GM19455 (cell line): ENCODE data around the gene DCST2.
A peak's percentile ranks its signal among the peaks of the same experiment; 100 is the strongest.
"Not testable (repeated sequence)": the region's sequence is repeated elsewhere in the genome, so short reads cannot be mapped to it uniquely, and the experiment has no call there.

Experiments
- ATAC-seq: cut with Tn5 transposase; IDR thresholded peaks from one replicate; pipeline ENCODE4 v1.9.1; 2021; ENCODE audit not compliant: unreplicated experiment

The DCST2 gene

DNA sequence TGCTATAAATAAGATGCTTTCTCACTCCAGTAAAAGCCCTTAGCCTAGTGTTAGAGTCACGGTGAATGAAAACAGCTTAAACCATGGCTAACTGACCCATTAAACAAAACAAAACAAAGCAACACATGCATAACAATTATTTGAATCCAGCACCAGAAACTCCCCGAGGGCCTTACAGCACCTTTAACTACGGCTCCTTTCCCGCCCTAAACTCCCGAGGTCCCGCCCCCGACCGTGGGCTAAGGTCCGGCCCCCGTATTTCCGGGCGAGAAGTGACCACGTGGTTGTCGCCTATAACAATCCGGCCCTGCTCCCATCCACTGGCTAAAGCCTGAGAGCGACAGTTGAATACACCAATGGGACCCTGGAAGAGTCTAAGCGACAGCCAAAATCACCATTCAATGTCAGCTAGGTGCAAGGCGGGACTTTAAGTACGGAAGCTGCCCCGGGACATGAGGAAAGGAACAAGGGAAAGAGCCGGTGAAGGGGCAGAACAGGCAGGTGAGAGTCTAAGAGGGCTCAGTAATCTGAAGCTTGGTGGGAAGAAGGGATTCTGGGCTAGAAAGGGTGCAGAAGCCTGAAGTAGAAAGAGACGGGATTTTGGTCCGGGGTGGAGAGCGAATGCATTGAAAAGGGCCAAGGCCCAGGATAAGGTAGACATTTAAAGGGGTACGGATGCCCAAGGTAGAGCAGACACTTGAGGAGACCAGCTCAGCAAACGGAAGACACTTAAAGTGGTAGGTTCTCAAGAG lies 50.5 kb downstream of the DCST2 start, which contains the start of gene FLAD1:
FLAD1 (plus strand) TSS at position 448 of the 752 bp plus-strand sequence. CDS start 351 bp downstream, outside the sequence.
- peak; percentile 97 for ATAC-seq

DNA sequence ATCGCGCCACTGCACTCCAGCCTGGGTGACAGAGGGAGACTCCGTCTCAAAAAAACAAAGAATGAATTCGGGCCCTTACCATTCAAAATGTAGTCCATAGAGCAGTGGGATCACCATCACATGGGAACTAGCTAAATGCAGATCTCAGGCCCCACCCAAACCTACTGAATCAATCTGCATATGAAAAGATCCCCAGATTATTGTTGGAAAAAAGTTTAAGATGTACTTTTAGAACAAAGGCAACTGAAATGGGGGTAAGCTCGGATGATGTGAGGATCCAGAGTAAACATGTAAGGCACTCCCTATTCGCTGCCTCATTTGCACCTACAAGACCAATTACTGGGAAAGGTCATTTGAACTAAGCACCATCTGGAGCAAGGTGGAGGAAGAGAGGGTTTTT lies 51.2 kb downstream of the DCST2 start:
- ATAC-seq, result no peak

DNA sequence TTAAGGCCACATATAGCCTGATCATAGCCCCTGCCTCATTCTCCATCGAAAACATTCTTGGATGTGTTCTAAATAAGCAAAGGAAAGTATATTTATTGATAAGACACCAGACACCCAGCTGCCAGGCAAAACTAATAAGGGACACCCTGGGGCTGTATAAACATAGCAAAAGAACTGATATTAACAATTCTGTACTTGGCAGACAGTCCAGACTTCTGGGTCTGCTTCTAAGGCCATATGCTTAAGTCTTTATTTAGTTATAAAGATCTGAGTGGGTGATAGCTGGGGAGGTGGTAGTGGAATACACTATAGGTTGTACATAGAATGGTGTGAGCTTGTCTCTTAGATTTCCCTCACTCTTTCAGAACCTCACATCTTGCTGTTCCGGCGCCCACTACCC lies 55.2 kb downstream of the DCST2 start:
- no peak for ATAC-seq

DNA sequence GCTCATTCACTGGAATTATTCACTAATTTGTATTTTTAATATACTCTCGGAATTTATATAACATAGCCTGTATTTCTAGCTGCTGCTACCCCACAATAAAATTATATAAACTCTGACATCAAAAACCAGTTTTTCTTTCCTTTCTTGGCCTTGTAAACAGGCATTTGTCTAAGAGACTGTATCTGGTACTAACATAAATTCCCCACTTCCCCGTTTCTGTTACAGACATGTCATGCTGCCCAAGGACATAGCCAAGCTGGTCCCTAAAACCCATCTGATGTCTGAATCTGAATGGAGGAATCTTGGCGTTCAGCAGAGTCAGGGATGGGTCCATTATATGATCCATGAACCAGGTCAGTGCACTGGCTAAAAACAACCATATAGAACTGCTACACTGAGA lies 55.8 kb downstream of the DCST2 start:
- ATAC-seq, result not testable (repeated sequence)

DNA sequence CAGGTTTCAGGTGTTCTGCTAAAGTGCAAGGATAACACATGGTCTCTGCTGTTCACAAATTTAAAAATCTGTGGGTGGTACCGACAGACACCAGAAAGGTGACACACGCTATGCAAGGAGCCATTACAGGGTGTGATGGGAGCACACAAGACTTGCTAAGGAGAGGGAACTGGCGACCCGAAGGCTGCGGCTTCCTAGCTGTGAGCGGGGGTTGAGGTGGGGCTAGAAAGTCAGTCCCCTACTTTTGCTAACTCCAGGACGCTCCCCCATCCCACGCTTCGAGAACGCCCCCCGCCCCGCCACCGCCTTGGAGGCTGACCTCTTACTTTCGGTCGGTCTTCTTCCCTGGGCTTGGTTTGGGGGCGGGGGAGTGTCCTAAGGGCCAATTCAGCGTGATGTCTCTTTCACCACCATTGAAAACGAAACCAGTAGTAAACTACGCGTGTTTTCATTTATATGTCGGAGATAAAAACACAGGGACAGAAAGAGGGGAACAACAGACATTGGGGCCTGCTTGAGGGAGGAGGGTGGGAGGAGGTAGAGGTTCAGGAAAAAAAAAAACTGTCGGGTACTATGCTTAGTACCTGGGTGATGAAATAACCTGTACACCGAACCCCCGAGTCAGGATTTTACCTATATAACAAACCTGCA lies 58.0 kb downstream of the DCST2 start:
- no peak for ATAC-seq

DNA sequence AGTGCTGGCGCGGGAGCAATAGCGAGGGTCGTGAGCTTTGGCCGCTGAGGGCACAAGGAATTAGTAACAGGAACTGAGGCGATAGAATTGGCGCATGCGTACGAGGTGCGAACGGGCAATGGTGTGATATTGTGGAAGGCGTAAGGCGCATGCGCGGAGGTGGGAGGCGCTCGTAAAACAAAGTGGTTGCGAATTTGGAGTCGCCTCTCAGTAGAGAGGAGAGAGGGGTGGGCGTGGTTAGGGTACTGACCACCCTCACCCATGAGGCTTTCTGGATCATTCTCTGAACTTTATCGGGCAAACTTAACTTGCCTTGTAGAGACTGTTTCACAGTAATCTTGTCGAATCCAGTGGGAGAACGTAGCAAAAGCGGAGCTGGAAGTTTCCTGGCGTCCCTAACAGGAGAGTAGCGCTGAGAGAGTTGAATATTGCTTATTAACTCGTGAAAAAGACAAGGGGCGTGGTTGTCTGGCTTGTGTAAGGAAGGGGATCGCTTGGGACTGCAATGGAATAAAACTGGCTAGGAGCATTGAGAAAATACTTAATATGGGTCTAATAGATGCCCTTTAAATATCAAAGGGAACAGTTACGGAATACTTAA lies 58.7 kb downstream of the DCST2 start:
- peak; percentile 51 for ATAC-seq

DNA sequence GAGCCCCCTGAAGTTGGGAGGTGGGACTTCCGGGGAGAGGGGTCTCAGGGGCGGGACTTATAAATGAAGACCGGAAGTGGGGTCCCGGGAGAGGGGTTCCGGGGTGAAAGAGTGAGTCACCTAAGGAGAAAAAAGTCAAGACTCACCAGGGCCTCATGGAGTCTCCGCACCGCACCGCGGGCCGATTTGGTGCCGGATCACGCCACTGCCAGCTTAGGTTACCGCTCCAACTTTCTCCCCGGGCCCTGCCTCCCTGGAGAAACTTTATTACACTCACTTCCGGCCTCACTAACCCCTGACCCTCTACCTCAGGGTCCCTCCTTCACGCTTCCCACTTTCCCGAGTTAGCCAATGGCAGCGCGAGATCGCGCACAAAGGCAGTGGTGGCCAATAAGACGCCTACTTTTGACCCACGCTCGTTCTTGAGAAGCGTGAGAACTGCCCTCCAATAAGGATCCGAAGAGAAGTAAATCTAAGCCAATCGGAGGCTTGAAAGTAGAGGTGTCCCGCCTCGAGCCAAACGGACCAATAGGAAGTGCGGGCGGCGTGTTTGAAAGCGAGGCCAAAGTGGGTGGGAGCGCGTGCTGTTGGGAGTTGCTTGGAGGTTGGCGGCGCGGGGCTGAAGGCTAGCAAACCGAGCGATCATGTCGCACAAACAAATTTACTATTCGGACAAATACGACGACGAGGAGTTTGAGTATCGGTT lies 59.3 kb downstream of the DCST2 start, which contains the start of gene CKS1B:
CKS1B (plus strand) TSS at position 580 of the 706 bp plus-strand sequence; CDS start at position 645, 65 bp downstream.
- ATAC-seq, result peak; percentile 73

DNA sequence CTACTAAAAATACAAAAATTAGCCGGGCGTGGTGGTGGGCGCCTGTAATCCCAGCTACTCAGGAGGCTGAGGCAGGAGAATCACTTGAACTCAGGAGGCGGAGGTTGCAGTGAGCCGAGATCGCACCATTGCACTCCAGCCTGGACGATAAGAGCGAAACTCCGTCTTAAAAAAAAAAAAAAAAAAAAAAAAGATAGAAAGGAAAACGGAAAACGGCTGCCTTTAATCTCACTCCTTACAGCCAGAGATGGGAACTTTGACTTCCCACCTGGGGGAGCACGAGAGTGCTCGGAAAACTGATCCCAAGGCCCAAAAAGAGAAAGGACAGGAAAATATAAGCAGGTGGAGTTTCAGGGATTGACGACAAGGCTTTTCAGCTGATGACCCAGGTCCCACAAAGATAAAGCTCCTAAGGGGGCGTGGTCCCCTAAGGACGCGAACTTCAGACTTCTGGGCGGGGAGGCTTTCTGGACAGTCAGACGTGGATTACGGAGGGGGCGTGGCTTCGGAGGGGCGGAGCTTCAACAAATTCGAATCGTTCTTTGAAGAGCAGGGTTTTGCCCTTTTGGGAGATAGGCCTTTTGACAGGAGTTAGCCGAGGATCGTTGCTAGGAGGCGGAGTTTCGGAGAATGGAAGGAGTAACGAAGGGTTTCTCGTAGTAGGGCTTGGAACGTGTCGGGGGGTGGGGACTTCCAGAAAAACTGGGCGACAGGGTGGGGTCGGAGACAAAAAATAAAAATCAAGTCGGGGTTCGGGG lies 60.1 kb downstream of the DCST2 start:
- ATAC-seq, result no peak

DNA sequence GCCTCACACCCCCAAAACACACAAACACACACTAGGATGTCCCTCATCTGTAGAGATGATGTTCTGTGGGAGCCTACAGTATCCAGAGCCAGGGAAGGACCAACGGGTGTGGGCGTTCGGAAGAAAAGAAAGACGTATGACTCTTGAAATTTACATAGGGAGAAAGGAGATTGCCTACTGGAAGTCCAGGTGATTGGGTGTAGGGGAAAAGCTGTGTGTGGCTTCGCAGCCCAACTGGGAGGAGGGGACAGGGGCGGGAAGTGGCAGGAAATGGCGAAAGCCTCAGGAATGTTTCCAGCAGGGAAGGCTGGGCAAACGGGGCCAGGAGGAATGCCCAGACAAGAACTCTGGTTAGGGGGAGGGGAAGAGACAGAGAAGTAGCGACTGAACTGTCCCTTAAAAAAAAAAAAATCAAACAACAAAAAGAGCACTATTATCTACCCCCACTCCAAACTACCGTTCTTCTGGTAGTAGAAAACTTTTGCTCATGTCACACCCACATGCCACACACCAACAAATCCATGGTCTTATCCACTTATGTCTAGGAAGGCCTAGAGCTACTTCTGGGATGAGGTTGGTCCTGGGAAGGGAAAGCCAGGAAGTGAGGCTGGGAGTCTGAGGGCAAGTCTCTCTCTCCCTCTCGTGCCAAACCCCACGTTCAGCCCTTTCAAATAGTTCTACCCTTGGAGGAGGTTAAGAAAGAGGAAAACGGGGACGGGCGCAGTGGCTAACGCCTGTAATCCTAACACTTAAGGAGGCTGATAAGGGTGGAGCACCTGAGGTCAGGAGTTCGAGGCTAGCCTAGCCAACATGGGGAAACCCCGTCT lies 60.9 kb downstream of the DCST2 start:
- no peak for ATAC-seq

DNA sequence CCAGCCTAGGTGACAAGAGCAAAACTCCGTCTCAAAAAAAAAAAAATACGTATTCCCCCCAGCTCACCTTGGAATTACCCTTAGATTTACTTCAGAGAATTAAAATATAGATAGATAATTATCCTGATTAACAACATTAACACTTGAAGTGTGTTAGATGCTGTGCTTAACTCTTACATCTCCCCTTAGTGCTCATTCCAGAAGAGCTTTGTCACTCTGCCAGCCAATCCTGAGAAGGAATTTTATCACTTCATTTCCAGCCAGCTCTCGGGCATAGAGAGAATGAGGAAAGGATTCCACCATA lies 61.4 kb downstream of the DCST2 start:
- ATAC-seq, result no peak

DNA sequence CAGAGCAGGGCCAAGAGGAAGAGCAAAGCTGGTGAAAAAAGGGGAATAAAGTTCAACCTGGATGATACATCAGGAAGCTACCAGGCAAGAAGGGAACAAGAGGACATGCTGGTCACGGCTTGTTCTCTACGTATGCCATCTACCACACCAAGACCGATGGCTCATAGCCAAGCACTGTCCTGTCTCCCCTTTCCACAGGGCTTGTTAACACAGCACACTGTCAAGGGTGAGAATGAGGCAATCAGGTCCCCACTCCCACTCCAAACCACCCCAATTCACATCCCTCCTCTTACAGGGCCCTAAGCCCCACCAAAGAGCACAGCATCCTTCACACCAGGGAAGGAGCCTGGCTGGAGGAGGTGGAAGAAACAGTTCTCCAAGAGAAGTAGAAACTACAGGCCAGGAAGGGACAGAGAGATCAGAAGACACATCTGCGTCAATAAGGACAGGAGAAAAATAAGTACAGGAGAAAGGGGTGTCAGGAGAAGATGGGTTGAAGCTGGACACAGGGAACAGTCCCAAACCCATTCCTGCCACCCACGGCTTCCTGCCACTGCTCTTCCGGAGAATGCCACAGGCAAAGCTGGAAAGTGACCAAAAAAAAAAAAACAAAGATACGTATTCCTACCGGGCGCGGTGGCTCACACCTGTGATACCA lies 62.1 kb downstream of the DCST2 start:
- no peak for ATAC-seq

DNA sequence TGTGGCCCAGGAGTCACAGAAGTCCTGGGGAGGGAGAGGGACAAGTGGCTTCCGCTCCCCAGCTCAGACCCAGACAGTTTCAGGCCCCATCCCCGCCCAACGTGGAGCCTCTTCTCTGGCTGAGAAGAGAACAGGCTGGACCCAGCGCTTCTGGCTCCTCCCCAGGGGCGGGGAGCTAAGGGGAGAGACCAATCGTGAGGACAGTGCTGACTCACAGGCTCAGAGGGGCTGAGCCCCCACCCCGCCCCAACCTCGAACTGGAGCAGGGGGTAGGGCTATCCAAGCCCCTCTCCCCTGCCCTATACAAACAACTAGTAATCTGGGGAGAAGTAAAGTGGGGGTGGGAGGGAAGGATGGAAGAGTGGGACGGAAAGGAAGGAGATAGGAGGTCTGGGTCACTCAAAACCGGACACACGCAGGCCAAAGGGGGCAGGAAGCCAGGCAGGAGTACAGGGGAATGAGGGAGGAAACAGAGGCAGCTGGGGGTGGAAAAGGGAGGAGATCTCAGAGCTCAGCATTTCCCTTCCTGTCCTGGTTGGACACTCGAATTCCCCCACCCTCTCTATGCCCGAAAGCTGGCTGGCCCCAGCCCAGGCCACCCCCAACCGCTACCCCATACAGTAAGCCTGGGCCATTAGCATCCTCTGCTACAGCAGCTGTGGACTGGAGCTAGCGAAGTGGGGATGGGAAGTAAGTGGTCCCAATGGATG lies 62.8 kb downstream of the DCST2 start, which contains the start of gene SHC1:
SHC1 (minus strand) TSS at position 117 of the 710 bp plus-strand sequence. CDS start 221 bp downstream, outside the sequence.
- no peak for ATAC-seq

DNA sequence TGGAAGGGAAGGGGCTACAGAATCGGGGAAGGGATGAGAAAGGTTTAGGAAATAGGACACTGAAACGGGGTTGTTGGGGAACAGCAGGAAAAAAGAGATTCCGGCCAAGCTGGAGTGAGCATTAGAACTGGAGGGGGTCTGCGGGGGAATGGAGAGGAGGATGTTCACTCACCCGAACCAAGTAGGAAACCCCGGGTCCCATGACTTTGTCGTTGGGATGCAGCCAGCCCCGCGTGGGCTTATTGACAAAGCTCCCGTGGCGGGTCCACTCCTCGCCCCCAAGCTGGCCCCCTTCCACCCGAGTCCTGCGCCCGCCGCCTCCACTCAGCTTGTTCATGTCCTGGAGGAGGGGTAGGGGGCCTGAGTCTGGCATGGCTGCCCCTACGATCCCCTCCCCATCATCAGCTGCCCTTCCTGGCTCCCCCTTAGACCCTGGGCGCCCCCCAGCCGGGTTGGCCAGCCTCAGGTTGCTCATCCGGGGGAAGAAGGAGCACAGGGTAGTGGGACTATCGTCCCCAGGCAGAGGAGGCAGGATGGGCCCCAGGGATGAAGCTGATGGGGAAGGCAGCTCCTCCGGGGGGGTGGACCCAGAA lies 63.6 kb downstream of the DCST2 start:
- ATAC-seq, result no peak

DNA sequence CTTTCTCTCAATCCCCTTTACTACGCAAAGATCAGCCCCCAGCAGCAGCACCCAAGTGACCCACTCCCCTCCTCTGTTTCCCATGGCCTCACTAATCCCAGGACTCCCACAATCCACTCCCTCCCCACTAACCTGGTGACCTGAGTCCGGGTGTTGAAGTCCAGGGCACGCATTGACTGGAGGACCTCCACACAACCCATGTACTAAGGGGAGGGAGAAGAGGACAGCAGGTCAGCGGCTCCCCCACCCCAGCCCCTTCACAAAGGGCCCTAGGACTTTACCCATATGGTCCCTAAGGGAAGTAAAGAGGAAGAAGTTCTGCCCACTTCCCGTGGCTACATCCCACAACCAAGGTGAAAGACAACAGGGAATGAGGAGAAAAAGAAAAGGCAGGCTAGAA lies 64.3 kb downstream of the DCST2 start:
- no peak for ATAC-seq

DNA sequence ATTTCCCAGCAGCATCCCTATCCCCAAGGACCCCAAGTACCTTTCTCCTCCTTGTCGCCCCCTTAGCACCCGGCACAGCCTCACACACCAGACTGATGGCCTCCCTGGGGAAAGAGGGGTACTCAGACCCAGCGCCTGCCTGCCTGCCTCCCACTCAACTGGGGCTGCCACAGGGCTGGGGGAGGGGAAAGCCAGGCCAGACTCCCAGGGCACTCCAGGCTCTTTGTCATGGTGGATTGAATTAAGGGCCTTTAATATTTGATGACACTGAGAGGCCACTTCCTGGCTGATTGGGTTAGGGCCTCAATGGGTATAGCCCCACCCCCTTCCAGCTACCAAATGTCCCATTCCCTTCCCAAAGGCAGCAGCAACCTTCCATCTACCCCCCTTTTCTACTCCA lies 64.8 kb downstream of the DCST2 start:
- ATAC-seq, result no peak
